Tibial nerve (tissue), 4 donors: ENCODE results near the gene CACNG3.

ENCODE experiments used
- EP300 ChIP-seq, 2 donors: sonication (generic); formaldehyde crosslinking; IDR thresholded peaks; one replicate each; pipeline ENCODE4 v1.6.1; 2017; ENCODE audit warnings: antibody characterized with exemption in 2 of 2, mild to moderate bottlenecking in 1 of 2
- POLR2A ChIP-seq, 2 donors: fragments of 450-650 bp; IDR thresholded peaks; one replicate each; pipeline ENCODE4 v1.6.1; 2017; ENCODE audit warnings: antibody characterized with exemption in 2 of 2, mild to moderate bottlenecking in 2 of 2, moderate library complexity in 2 of 2
- TF ChIP-seq, protein P1 (sequence below), 5 experiments: fragments of 200-600 bp in 3 of 5; fragments of 450-650 bp in 2 of 5; sonication (generic) in 3 of 5; IDR thresholded peaks; one replicate each; pipeline ENCODE4 v1.5.1; 2016 to 2019; ENCODE audit warnings: antibody characterized with exemption in 5 of 5, mild to moderate bottlenecking in 3 of 5, moderate library complexity in 2 of 5

DNA sequence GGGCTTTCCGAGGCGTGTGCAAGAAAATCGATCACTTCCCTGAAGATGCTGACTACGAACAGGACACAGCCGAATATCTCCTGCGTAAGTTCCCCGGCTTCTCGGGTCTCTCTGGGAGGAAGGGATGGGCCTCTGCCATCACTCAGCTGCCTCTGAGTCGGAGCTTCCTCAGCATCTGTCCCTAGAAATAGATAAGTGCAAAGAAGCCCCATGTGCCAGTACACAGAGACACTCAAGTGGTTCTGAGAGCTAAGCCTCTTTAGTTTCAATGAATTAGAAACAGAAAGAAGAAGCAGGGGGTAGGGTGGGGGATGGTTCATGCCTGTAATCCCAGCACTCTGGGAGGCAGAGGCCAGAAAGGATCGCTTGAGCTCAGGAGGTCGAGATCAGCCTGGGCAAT is 90.6 kb downstream of the CACNG3 start:
- TF ChIP-seq, protein P1, sequence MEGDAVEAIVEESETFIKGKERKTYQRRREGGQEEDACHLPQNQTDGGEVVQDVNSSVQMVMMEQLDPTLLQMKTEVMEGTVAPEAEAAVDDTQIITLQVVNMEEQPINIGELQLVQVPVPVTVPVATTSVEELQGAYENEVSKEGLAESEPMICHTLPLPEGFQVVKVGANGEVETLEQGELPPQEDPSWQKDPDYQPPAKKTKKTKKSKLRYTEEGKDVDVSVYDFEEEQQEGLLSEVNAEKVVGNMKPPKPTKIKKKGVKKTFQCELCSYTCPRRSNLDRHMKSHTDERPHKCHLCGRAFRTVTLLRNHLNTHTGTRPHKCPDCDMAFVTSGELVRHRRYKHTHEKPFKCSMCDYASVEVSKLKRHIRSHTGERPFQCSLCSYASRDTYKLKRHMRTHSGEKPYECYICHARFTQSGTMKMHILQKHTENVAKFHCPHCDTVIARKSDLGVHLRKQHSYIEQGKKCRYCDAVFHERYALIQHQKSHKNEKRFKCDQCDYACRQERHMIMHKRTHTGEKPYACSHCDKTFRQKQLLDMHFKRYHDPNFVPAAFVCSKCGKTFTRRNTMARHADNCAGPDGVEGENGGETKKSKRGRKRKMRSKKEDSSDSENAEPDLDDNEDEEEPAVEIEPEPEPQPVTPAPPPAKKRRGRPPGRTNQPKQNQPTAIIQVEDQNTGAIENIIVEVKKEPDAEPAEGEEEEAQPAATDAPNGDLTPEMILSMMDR (IDR thresholded peaks at IDR 0.05): no peak
- TF ChIP-seq POLR2A (IDR thresholded peaks at IDR 0.05): no peak
- no peak for TF ChIP-seq EP300 (IDR thresholded peaks at IDR 0.05)
